ENCODE measurements around the gene POU2AF2. TPM values are rescaled to one million over a fixed set of nuclear protein-coding genes. Genes with fewer than 3 reads are reported as not detected.

POU2AF2 gene
- polyA plus RNA-seq, 1 donor from 2014 or later = not detected

DNA sequence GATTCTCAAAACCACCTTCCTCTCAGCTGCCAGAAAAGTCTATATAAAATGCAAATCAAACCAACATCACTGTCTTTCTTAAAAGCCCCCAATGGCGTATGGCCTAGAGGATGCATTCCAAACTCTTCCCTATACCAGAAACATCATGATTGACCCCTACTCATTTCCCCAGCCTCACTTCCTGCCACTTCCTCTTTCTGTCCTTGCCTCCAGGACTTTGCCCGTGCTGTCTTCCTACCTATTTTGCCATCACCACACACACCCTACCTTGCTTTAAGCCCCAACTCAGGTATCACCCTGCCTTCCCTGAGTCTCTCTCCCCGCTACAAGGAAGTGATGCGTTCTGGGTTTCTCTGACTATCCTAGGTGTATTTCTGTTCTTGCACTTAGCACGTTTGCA, 8.1 kb downstream of the POU2AF2 start:
- no peak overlapping the region for H3K4me3 ChIP-seq (ENCODE audit: low read length)
- no peak overlapping the region for H2AFZ ChIP-seq (ENCODE audit: low read depth, low read length)
- no peak overlapping the region for H3K9ac ChIP-seq (ENCODE audit: low read length)
- H3F3A ChIP-seq (ENCODE audit: insufficient read depth, low read length, poor library complexity, severe bottlenecking) = no peaks in the 10 kb centered on the region
- H3K9me3 ChIP-seq (ENCODE audit: low read length) = no peaks in the 10 kb centered on the region
- H4K20me1 ChIP-seq (ENCODE audit: insufficient read depth) = no peaks in the 10 kb centered on the region
- H3K4me2 ChIP-seq (ENCODE audit: low read length) = no peak overlapping the region
- no peaks in the 10 kb centered on the region for H3K9me2 ChIP-seq (ENCODE audit: insufficient read depth, low read length)
- H3K27me3 ChIP-seq (ENCODE audit: insufficient read depth, low read depth, low read length) = no peaks in the 10 kb centered on the region
- H3K36me3 ChIP-seq (ENCODE audit: insufficient read depth, low read length) = no peaks in the 10 kb centered on the region
- H3K79me2 ChIP-seq (replicated peaks; ENCODE audit: insufficient read depth, low read length) = no peaks in the 10 kb centered on the region
- no peak for TF ChIP-seq EZH2 (IDR thresholded peaks at IDR 0.05; ENCODE audit: borderline replicate concordance, insufficient read depth, low read length, poor library complexity, severe bottlenecking)
- TF ChIP-seq SMC3 (conservative IDR thresholded peaks at IDR 0.05; ENCODE audit: poor library complexity) = no peak
- TF ChIP-seq TAF1 (IDR thresholded peaks at IDR 0.05; ENCODE audit: low read depth) = no peak
- TF ChIP-seq RAD21 (conservative IDR thresholded peaks at IDR 0.05) = no peak
- TF ChIP-seq, protein P1, sequence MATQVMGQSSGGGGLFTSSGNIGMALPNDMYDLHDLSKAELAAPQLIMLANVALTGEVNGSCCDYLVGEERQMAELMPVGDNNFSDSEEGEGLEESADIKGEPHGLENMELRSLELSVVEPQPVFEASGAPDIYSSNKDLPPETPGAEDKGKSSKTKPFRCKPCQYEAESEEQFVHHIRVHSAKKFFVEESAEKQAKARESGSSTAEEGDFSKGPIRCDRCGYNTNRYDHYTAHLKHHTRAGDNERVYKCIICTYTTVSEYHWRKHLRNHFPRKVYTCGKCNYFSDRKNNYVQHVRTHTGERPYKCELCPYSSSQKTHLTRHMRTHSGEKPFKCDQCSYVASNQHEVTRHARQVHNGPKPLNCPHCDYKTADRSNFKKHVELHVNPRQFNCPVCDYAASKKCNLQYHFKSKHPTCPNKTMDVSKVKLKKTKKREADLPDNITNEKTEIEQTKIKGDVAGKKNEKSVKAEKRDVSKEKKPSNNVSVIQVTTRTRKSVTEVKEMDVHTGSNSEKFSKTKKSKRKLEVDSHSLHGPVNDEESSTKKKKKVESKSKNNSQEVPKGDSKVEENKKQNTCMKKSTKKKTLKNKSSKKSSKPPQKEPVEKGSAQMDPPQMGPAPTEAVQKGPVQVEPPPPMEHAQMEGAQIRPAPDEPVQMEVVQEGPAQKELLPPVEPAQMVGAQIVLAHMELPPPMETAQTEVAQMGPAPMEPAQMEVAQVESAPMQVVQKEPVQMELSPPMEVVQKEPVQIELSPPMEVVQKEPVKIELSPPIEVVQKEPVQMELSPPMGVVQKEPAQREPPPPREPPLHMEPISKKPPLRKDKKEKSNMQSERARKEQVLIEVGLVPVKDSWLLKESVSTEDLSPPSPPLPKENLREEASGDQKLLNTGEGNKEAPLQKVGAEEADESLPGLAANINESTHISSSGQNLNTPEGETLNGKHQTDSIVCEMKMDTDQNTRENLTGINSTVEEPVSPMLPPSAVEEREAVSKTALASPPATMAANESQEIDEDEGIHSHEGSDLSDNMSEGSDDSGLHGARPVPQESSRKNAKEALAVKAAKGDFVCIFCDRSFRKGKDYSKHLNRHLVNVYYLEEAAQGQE (IDR thresholded peaks at IDR 0.05; ENCODE audit: borderline replicate concordance) = no peak
- TF ChIP-seq, protein P2, sequence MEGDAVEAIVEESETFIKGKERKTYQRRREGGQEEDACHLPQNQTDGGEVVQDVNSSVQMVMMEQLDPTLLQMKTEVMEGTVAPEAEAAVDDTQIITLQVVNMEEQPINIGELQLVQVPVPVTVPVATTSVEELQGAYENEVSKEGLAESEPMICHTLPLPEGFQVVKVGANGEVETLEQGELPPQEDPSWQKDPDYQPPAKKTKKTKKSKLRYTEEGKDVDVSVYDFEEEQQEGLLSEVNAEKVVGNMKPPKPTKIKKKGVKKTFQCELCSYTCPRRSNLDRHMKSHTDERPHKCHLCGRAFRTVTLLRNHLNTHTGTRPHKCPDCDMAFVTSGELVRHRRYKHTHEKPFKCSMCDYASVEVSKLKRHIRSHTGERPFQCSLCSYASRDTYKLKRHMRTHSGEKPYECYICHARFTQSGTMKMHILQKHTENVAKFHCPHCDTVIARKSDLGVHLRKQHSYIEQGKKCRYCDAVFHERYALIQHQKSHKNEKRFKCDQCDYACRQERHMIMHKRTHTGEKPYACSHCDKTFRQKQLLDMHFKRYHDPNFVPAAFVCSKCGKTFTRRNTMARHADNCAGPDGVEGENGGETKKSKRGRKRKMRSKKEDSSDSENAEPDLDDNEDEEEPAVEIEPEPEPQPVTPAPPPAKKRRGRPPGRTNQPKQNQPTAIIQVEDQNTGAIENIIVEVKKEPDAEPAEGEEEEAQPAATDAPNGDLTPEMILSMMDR (IDR thresholded peaks at IDR 0.05; ENCODE audit: poor library complexity, severe bottlenecking) = no peak
- TF ChIP-seq MXI1 (conservative IDR thresholded peaks at IDR 0.05; ENCODE audit: poor library complexity, severe bottlenecking) = no peak
- TF ChIP-seq EP300 (conservative IDR thresholded peaks at IDR 0.05; ENCODE audit: poor library complexity, severe bottlenecking) = no peak
- TF ChIP-seq POLR2AphosphoS5 (IDR thresholded peaks at IDR 0.05) = no peak
- no peak overlapping the region for H3K27ac ChIP-seq (ENCODE audit: low read length)

DNA sequence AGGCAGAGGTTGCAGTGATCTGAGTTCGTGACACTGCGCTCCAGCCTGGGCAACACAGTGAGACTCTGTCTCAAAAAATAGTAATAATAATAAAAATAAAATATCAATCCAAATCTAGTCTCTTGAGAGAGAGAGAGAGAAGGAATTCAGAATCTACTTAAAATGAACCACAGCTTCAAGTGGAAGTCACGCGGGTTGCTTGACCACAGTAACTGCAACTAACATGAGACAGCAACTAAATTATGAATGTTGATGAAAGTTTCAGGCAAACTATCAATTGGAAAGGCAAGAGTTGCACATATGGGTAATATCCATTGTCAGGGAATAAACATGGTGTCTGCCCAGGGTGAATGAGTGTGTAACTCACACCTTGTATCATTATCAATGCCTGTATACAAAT, 12.5 kb downstream of the POU2AF2 start:
- Histone ChIP-seq H3K4me2 (ENCODE audit: low read length) (no peak overlapping the region), H3K4me3 (ENCODE audit: low read length) (no peak overlapping the region), H3K9me3 (ENCODE audit: low read length) (no peaks in the 10 kb centered on the region), H3K36me3 (ENCODE audit: insufficient read depth, low read length) (no peaks in the 10 kb centered on the region), H3K9ac (ENCODE audit: low read length) (no peak overlapping the region), H2AFZ (ENCODE audit: low read depth, low read length) (no peak overlapping the region), H3K9me2 (ENCODE audit: insufficient read depth, low read length) (no peaks in the 10 kb centered on the region), H3K79me2 (replicated peaks; ENCODE audit: insufficient read depth, low read length) (no peaks in the 10 kb centered on the region), H4K20me1 (ENCODE audit: insufficient read depth) (no peaks in the 10 kb centered on the region), H3K27me3 (ENCODE audit: insufficient read depth, low read depth, low read length) (no peaks in the 10 kb centered on the region), H3F3A (ENCODE audit: insufficient read depth, low read length, poor library complexity, severe bottlenecking) (no peaks in the 10 kb centered on the region), H3K27ac (ENCODE audit: low read length) (no peak overlapping the region)
- TF ChIP-seq RAD21 (conservative IDR thresholded peaks at IDR 0.05) = no peak
- no peak for TF ChIP-seq MXI1 (conservative IDR thresholded peaks at IDR 0.05; ENCODE audit: poor library complexity, severe bottlenecking)
- no peak for TF ChIP-seq SMC3 (conservative IDR thresholded peaks at IDR 0.05; ENCODE audit: poor library complexity)
- no peak for TF ChIP-seq TAF1 (IDR thresholded peaks at IDR 0.05; ENCODE audit: low read depth)
- TF ChIP-seq EZH2 (IDR thresholded peaks at IDR 0.05; ENCODE audit: borderline replicate concordance, insufficient read depth, low read length, poor library complexity, severe bottlenecking) = no peak
- no peak for TF ChIP-seq POLR2AphosphoS5 (IDR thresholded peaks at IDR 0.05)
- TF ChIP-seq, protein P2 (IDR thresholded peaks at IDR 0.05; ENCODE audit: poor library complexity, severe bottlenecking) = no peak
